NCI-H774 (cell line): Measurements from ENCODE around the gene CANT1.
A peak's percentile ranks its signal among the peaks of the same experiment; 100 is the strongest.
"Not testable (repeated sequence)": the region's sequence is repeated elsewhere in the genome, so short reads cannot be mapped to it uniquely, and the experiment has no call there.

Source experiments
- DNase-seq: peaks from one replicate; lab custom pipeline; 2025; lab: John Stamatoyannopoulos, UW

The CANT1 gene

GRCh38 chr17:79043191-79043930, 33.8 kb upstream of the CANT1 start:
- DNase-seq, result no peak

- peak; percentile 75 for DNase-seq
These were observed 33.0 kb upstream of the CANT1 start for GRCh38 chr17:79042421-79043190.

GRCh38 chr17:79041723-79042420, 32.3 kb upstream of the CANT1 start:
- no peak for DNase-seq

GRCh38 chr17:79041041-79041570, 31.5 kb upstream of the CANT1 start:
- DNase-seq, result no peak

- no peak for DNase-seq
These were observed 30.3 kb upstream of the CANT1 start for GRCh38 chr17:79039886-79040285.

- no peak for DNase-seq
These were observed 29.6 kb upstream of the CANT1 start for GRCh38 chr17:79039171-79039570.

- DNase-seq, result no peak
These were observed 29.1 kb upstream of the CANT1 start for GRCh38 chr17:79038545-79039135.

GRCh38 chr17:79036596-79036995, 27.0 kb upstream of the CANT1 start:
- DNase-seq, result no peak

GRCh38 chr17:79036181-79036580, 26.6 kb upstream of the CANT1 start:
- no peak for DNase-seq

GRCh38 chr17:79035686-79036085, 26.1 kb upstream of the CANT1 start:
- no peak for DNase-seq

GRCh38 chr17:79034931-79035485, 25.4 kb upstream of the CANT1 start:
- DNase-seq, result no peak

GRCh38 chr17:79033741-79034501, 24.4 kb upstream of the CANT1 start:
- no peak for DNase-seq

GRCh38 chr17:79033046-79033616, 23.6 kb upstream of the CANT1 start:
- peak; percentile 22 for DNase-seq

- no peak for DNase-seq
These were observed 22.7 kb upstream of the CANT1 start for GRCh38 chr17:79031996-79032875.

GRCh38 chr17:79030636-79031035, 21.1 kb upstream of the CANT1 start:
- DNase-seq, result not testable (repeated sequence)

GRCh38 chr17:79029327-79030009, 19.9 kb upstream of the CANT1 start:
- no peak for DNase-seq

- no peak for DNase-seq
These were observed 19.1 kb upstream of the CANT1 start for GRCh38 chr17:79028496-79029326.

GRCh38 chr17:79027925-79028491, 18.4 kb upstream of the CANT1 start:
- DNase-seq, result no peak
